HG02623 (cell line): ENCODE measurements around the gene OR9Q1.

Source experiments
- ATAC-seq: cut with Tn5 transposase; IDR thresholded peaks from one replicate; pipeline ENCODE4 v1.9.1; 2021; ENCODE audit warnings: moderate library complexity; ENCODE audit not compliant: unreplicated experiment

OR9Q1 gene

GRCh38 chr11:58227956-58228615 is 204.4 kb downstream of the OR9Q1 start:
- ATAC-seq: no peak
